ENCODE results near the gene ITSN1.

GRCh38 chr21:33783187-33783979 lies 141.1 kb downstream of the ITSN1 start:
- no peak for TF ChIP-seq CTCF (IDR thresholded peaks at IDR 0.05)
- TF ChIP-seq REST (IDR thresholded peaks at IDR 0.05; ENCODE audit: insufficient read depth in 1 of 2, low read depth in 2 of 2, low read length in 1 of 2) = no peak
- no peak for TF ChIP-seq POLR2AphosphoS5 (IDR thresholded peaks at IDR 0.05; ENCODE audit: low read depth, low read length)
- no peak for TF ChIP-seq SIN3A (IDR thresholded peaks at IDR 0.05; ENCODE audit: borderline replicate concordance, insufficient read depth, low read depth, low read length)
- TF ChIP-seq TCF7L2 (IDR thresholded peaks at IDR 0.05; ENCODE audit: low read depth, low read length) = no peak
